SK-N-SH treated with all-trans-retinoic acid at 6 μM for 48 hours (cell line): ENCODE data around the gene TMEM116.

Source experiments
- ARNTL ChIP-seq: fragments of 450-650 bp; formaldehyde crosslinking; IDR thresholded peaks from 2 replicates; pipeline ENCODE4 v1.5.0; 2020; ENCODE audit warnings: low read depth, mild to moderate bottlenecking, moderate library complexity, borderline replicate concordance
- BACH2 ChIP-seq: fragments of 250-450 bp; sonication (Bioruptor Pico); IDR thresholded peaks from 2 replicates; pipeline ENCODE4 v1.9.0; 2021; ENCODE audit warnings: mild to moderate bottlenecking, borderline replicate concordance
- CREB5 ChIP-seq: fragments of 250-450 bp; sonication (Bioruptor Pico); IDR thresholded peaks from 2 replicates; pipeline ENCODE4 v1.5.1; 2020; ENCODE audit warnings: low read depth, mild to moderate bottlenecking, moderate library complexity
- ESRRG ChIP-seq: fragments of 250-450 bp; sonication (Bioruptor Pico); IDR thresholded peaks from 2 replicates; pipeline ENCODE4 v1.6.1; 2021; ENCODE audit warnings: mild to moderate bottlenecking
- PATZ1 ChIP-seq: fragments of 250-450 bp; sonication (Bioruptor Pico); IDR thresholded peaks from 2 replicates; pipeline ENCODE4 v1.8.0; 2020; ENCODE audit warnings: mild to moderate bottlenecking, moderate library complexity, borderline replicate concordance
- POU6F1 ChIP-seq: fragments of 250-450 bp; sonication (Bioruptor Pico); IDR thresholded peaks from 2 replicates; pipeline ENCODE4 v1.8.0; 2021; ENCODE audit warnings: low read depth, mild to moderate bottlenecking, moderate library complexity, borderline replicate concordance
- PPARA ChIP-seq: fragments of 250-450 bp; sonication (Bioruptor Pico); IDR thresholded peaks from 2 replicates; pipeline ENCODE4 v1.5.0; 2020; ENCODE audit warnings: mild to moderate bottlenecking, borderline replicate concordance
- RARB ChIP-seq: fragments of 250-450 bp; sonication (Bioruptor Pico); IDR thresholded peaks from 2 replicates; pipeline ENCODE4 v1.8.0; 2021; ENCODE audit warnings: mild to moderate bottlenecking, moderate library complexity
- TCF4 ChIP-seq: fragments of 250-450 bp; sonication (Bioruptor Pico); IDR thresholded peaks from 2 replicates; pipeline ENCODE4 v1.8.0; 2021; ENCODE audit warnings: mild to moderate bottlenecking, moderate library complexity, borderline replicate concordance
- ZC3H10 ChIP-seq: fragments of 250-450 bp; sonication (Bioruptor Pico); IDR thresholded peaks from 2 replicates; pipeline ENCODE4 v1.5.1; 2021; ENCODE audit warnings: mild to moderate bottlenecking, moderate library complexity
- ZFP30 ChIP-seq: fragments of 450-650 bp; formaldehyde crosslinking; IDR thresholded peaks from 2 replicates; pipeline ENCODE4 v1.5.0; 2022; ENCODE audit warnings: mild to moderate bottlenecking, moderate library complexity
- ZNF565 ChIP-seq: fragments of 450-650 bp; formaldehyde crosslinking; conservative IDR thresholded peaks from 2 replicates; pipeline ENCODE4 v1.5.0; 2020; ENCODE audit warnings: low read depth, mild to moderate bottlenecking, moderate library complexity

GRCh38 chr12:112061137-112061536 lies 48.2 kb upstream of the TMEM116 start:
- TF ChIP-seq ESRRG (no peak), PATZ1 (CRISPR knock-in tag) (no peak), RARB (CRISPR knock-in tag) (no peak), ZFP30 (CRISPR knock-in tag) (no peak), BACH2 (CRISPR knock-in tag) (no peak), TCF4 (CRISPR knock-in tag) (no peak), CREB5 (CRISPR knock-in tag) (no peak), PPARA (CRISPR knock-in tag) (no peak), ARNTL (CRISPR knock-in tag) (no peak), ZNF565 (CRISPR knock-in tag) (no peak), ZC3H10 (CRISPR knock-in tag) (no peak), POU6F1 (no peak)
